HG02840 (cell line): ENCODE measurements around the gene KIRREL1.

Experiments used
- ATAC-seq: cut with Tn5 transposase; IDR thresholded peaks from one replicate; pipeline ENCODE4 v1.9.1; 2021; ENCODE audit warnings: mild to moderate bottlenecking, moderate library complexity, moderate number of reproducible peaks; ENCODE audit not compliant: unreplicated experiment, low FRiP score

KIRREL1 gene

DNA sequence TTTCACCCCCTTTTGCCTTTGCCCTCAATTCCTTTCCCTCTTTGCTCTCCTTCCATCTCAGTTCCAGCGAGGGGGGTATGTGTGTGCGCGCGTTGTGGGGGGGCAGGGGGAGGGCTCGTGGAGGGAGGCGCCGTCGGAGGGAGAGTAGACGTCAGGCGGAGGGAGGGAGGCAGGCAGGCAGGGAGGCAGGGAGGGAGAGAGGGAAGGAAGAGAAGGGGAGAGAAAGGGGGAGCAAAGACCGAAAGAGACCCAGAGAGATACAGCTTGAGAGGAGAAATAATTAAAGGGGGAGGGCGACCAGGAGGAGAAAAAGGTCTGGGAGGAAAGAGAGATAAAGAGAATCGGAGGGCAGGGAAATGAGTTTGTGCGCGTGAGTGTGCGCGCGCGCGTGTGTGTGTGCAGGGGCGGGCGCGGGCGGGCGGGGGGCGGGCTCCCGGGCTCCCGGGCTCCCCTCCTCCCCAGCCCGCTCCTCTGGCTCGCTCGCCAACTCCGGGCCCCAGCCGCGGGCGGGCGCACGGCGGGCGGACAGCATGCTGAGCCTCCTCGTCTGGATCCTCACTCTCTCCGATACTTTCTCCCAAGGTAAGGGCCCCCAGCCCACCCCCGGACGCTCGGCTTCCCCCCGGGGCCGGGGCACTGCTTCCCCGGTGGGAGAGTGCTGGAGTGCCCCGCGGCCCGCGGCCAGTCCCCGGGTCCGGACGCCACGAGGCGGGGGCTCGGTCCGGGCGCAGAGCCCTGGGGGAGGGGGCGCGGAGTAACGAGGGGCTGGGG, at the start of gene KIRREL1:
Gene KIRREL1 (plus strand): TSS at position 499 of the 771 bp plus-strand sequence. CDS start 32 bp downstream, at position 531.
- no peak for ATAC-seq

DNA sequence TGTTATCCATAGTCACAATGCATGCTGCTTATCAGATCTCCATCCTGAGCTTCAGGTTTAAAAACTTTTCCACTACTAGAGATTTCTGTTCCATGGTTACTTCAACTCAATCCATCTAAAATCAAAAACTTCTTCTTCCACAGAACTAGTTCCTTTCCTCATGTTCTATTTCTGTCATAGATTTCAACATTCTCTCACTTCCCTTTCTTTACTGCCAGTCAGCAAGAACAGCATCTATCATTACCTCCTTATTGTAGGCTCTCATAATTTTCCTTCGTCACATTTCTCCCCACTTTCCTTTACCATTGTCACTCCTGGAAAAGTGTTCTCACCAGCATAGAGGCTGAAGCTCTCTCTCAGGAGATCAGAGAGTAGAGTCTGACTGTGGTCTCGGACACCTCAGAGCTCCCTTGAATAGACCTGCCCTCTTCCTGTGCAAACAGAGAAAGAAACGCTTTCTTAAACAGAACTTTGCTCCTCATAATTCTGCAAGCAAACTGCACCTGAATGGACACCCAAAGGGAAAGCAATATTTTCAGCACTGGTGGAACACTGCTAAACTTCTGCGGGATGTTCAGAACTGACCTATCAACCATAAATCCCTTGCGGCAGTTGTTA, 48.7 kb upstream of the KIRREL1 start:
- no peak for ATAC-seq

DNA sequence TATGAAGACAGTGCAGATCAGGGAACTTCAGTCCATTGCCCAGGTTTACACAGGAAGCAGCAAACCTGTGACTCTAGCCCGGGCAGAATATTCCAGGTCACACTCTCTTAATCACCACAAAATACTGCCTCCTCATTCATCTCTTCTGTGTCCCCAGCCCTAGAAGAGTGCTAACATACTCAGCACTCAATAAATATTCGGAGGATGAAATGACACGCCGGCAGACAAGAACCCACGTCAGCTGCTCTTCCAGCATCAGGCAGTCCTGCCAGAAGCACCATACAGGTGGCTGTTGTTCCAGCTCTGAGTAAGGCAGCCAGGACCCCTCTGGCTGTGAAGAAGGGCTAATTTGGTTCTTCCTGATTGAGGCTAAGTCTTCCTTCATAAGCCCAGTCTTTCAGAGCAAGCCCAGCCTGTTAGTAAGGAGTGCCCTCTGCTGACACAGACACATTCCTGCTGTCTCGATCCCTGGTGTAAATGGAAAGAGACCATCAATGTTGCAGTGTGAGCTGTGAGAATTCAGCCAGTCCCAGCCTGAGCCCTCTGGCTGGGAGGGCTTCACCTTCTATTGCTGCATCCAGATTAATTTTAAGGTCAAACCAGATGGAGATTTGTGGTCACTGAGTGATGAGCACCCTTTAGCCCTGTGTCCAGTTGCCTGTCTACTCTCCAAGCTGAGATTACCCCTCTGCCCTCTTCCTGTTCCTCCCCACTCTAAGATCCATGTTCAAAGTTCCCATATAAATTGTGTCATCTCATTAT, 45.0 kb upstream of the KIRREL1 start:
- ATAC-seq, result no peak

DNA sequence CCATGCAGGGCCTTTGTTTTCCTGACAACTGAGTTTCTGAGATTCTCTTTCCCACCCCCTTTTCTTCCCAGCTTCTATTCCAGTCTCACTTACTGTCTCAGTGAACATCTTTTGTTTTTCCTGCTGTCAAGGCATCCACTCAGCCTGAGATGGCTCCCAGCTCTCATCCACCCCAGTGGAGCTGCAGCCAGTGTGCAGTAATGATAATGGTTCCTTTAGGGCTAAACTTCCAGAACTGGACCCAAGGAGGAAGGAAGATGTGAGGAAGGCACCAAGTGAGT, 44.4 kb upstream of the KIRREL1 start:
- no peak for ATAC-seq

DNA sequence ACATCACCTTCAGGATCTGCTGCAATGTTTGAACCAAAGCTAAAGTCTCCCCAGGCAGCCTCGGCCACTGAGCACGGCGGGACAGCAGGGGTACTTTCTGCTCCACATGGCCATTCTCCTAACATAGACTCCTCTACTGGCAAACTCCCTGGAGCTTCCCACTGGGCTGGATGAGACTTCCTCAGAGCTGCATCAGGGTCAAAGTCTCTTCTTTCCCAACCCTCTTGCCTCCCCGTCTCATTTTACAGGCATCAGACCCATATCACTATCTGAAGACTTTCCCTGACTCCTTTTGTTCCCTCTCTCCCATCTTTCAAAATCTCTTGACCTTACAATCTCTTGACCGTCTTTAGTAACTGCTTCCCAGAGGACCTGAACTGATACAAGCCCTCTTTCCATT, 42.2 kb upstream of the KIRREL1 start:
- ATAC-seq, result no peak

DNA sequence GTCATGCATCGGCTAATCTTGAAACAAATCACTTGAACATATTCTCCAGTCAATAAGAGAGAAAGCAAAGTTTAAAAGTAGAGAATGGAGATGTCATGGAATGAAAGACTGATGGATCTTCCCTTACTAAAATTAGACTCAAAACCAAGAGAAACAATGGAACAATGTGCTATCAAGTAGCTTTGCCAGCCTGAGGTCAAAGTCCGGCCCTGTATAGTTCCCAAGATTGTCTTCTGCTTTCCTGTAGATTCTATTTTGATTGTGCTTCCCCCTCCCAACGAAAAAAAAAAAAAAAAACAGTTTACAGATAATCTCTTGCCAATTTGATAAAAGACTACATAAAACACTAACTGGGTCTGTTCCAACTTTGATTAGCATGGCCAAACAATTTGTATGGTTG, 40.8 kb upstream of the KIRREL1 start:
- ATAC-seq, result no peak

DNA sequence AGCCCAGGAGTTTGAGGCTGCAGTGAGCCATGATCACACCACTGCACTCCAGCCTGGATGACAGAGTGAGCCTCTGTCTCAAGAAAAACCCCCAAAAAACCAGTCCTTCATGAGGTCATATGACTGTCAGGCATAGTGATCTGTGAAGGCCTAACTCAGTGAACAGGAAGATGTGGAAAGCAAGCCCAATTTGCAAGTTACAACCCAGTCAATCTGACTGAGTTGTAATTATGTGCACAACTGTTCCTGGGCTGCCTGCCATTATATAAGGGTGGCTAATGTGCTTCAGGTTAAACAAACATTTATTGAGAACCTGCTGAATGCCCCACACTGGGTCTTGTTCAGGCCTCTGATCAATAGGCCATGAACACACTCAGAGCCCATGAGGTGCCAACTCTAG, 38.2 kb upstream of the KIRREL1 start:
- ATAC-seq, result no peak

DNA sequence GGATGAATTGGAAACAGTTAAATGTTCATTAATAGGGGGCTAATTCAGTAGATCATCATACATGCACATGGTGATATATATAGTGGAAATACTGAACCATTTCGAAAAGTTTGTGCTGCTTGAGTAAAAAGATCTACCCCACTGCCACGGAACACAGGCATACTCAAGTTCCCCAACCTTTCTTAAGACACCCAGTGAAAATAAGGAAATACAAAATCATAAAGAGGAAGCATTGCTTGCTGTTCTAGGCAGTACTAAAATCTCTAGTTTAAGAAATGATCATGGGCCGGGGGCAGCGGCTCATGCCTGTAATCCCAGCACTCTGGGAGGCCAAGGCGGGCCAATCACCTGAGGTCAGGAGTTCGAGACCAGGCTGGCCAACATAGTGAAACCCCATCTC, 37.6 kb upstream of the KIRREL1 start:
- no peak for ATAC-seq

DNA sequence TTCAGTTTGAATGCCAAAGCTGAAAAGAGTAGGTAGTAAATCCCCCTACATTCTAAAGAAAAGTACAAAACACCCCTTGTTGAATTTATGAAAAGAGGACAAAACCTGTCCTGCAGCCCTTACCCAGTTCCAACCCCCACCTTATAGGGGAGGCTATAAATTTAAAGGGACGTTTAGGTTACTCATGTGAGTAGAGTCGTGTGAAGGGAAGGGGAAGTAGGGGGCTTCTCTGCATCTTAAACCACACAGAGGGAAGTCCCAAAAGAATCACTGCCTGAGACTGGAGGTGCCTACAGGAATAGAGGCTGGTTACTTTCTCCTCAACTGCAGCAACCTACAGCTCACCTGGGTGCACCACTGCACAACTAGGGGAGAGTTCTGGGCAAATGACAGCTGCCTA, 36.7 kb upstream of the KIRREL1 start:
- ATAC-seq, result no peak

DNA sequence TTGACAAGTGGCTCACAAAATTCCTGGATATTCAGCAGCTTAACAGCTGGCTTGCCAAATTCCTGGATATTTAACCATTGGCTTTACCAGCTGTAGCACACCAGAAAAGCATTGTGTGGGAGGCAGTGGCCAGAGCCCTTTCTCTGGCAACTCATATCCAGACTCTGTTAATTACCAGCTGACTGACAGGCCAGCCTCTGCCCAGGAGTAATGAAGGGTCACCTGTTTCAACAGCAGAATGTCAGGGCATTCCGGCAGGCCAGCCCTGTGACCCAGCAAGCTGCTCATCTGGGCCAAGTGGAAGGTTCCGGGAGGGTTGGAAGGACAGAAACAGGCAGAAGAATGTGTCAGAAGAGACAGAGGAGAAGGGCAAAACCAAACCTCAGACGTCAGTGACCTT, 35.2 kb upstream of the KIRREL1 start:
- no peak for ATAC-seq

DNA sequence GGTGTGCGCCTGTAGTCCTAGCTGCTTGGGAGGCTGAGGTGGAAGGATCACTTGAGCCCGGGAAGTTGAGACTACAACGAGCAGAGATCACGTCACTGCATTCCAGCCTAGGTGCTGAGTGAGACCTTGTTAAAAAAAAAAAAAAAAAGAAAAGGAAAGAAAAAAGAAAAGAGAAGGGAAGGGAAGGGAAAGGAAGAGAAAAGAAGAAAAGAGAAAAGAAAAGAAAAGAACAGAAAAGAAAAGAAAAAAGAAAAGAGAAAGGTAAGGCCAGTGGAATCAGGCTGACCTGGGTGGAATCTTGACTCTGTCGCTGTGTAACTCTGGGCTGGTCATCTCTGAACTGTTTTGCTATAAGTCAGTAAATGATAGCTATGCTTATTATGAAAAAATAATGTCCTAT, 33.7 kb upstream of the KIRREL1 start:
- ATAC-seq, result no peak

DNA sequence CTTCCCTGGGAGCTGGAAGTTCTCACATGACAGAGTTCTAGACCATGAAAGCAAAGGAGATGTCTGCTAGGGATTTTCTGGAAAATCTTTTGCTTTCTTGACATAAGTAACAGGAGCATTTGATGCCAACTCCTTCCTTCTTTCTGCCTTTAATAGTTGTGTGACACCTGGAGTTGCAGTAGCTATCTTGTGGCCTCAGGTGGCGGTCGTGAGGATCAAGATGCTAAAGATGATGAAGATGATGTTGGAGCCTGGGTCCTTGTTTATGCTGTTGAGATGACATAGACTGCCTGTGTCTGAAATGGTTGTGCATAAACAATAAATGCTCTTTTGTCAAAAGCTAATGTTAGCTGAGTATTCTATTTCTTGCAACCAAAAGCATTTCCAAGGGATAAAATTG, 32.7 kb upstream of the KIRREL1 start:
- no peak for ATAC-seq

DNA sequence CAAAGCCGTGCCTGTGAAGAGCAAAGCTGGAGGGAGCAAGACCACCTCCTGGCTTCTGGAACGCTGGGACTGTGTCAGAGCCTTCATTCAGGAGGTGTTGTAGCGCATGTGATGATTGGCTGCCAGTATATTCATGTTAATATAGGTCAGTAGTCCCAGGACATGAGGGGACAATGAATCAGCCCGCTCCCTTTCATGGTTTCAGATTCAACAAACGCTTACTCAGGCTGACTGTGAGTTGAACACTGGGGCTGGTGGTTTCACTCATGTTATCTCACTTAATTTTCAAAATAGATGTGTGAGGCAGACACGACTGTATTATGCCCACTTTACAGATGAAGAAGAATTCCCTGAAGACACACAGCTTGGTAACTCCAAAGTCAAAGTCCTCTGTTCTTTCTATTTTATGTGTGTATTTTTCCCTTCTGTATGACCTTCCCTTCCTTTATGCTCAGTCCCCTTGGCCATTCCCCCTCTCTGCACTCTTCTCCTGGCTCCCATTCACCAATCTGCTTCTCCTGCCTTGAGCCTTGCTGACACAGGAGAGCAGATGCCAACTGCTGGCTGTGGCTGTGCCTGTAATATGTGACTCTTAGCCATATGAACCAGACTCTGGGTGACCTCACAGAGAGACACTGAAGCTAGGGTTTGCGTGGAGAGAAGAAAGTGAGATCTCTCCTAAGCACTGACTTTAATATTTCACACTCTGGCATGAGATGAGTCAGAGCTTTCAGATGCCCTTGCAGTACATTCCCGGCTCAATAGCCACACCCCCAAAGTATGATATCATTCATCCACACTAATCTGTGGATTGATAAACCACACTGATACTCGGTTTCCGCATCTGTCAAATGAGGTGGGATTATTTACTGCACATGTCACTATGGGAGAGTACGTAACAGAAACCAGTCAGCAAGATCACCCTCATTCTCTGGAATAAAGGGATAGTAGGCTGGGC, 31.4 kb upstream of the KIRREL1 start:
- no peak for ATAC-seq

DNA sequence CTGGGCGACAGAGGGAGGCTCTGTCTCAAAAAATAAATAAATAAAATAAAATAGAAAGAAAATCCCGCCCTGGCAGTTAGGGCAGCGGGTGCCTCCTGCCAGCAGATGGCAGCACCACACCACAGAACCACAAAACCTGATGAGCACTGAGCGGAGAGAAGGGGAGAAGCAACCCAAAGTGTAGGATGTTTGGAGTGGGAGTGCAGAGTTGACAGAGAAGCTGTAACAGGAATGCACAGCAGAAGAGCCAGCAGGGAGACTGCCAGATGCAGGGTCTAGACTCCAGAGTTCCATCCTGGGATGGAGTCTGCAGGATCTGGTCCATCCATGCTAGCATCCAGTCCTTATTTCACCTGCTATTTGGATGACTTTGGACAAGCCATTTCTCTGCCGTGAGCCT, 29.7 kb upstream of the KIRREL1 start:
- no peak for ATAC-seq

DNA sequence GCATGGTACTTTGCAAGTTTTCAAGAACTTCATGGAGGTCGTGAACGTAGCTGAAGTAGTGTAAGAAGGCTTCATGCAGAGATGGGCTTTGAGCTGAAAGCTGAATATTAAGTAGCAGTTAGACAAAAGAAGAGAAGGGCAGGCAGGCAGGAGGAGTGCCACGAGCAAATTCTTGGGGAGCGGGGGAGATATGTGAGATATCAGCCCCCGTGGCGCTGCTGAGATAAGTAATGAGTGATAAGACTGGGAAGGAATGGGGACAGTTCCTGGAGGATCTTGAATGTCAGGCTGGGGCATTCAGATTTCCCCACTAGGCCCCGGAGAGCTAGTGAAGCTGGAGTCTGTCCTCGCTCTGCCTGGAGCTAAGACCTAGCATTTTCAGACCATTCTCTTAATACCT, 27.9 kb upstream of the KIRREL1 start:
- no peak for ATAC-seq

DNA sequence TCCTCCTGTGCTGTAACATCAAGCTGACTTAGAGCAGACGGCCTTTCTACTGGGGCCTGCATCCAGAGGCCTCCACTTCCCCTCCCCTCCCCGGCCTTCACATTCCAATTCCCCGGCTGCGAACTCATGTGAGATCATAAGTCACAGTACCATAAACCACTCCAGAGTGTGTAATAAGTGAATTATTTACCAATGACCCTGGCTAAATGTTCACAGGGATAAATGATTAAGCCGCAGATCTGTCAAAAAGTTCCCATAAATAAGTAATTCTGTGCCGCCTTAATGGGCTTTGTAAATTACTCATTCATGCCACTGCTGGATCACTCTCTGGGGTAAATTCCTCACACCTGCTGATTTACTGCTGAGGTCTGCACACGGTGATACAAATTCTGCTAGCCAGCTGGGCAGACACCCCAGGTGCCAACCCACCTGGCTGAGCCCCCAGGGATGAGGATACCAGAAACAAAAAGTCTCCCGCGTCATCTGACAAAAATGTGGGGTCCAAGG, 27.4 kb upstream of the KIRREL1 start:
- no peak for ATAC-seq

DNA sequence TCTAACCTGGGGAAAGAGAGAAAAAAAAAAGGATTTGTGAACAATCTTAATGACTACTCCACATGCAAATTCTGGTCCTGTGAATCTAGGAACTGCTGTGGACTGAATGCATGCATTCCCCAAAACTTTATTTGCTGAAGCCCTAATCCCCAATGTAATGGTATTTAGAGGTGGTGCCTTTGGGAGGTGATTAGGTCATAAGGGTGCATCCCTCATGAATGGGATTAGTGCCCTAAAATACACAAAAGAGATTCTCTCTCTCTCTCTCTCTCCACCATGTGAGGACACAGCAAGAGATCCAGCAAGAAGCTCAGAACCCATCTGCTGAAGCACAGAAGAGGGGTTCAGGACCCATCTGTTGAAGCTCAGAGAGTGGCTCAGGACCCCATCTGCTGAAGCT, 26.2 kb upstream of the KIRREL1 start:
- no peak for ATAC-seq

DNA sequence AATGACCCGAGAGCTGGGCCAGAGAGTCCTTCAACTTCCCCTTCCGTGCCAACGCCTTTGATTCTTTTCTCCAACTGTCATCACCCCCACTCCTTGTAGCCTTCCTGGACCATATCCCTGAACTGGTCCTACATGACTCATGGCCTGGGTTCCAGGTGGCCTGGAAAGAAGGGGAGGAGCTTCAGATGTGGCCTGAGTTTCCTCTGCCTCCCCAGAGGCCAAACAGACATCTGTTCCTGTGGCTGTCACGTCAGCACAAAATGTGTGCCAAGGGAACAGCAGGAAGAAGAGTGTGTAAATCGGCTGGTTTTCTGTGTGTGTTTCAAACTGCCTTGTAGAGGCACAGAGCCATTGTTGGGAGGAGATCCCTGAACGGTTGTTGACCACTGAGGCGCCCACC, 24.9 kb upstream of the KIRREL1 start:
- ATAC-seq, result no peak

DNA sequence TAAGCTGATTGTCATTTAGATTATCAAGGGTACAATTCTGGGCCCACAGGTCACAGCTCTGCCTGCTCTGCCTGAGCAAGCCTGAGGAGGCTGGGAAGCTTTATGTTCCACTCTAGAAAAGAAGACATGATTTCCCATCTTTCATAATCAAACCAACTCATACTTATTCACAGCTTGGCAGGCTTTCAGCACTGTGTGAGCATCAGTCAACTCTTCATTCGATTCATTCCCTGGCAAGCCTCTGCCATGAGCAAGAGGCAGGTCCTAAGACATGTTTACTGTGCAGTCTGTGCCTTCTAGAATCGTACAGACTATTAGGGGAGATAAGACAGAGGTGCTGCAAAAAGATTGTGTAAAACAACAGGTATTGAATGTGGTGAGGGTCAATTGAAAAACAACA, 24.5 kb upstream of the KIRREL1 start:
- no peak for ATAC-seq

DNA sequence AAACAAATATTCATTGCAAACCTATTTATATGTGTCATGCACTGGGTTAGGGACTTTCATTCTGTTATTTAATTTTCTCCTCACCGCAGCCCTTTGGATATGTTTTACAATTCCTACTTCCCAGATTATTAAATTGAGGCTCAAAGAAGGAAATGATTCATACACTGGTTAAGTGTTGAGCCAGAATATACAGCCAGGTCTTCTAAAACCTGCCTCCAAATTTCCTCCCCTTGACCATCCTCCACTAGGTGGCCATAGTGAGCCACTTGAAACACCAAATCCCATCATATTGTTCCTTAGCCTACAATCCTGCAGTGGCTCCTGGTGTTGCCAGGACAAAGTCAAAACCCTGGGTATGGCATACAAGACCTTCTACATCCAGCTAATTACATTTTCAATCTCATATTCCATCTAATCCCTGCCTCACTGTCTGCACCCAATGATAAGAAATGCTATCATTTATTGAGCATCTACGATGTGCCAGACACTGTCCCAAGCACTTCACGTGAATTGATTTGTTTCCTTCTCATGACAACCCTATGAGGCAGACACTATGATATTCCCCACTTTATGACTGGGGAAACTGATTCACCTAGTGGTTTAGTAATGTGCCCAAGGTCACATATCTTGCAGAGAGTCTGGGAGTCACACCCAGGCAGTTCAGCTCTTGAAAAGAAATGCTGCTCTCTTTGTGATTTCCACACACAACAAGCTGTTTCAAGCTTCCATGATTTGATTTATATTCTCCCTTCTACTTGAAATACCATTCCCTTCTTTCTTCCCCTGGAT, 23.6 kb upstream of the KIRREL1 start:
- ATAC-seq, result no peak
